Thyroid gland (tissue), 4 donors: ENCODE measurements around the gene PUM2. TPM values are rescaled to one million over a fixed set of nuclear protein-coding genes. Genes with fewer than 3 reads are reported as not detected.

Experiments
- DNase-seq, 2 donors: peaks; one replicate each; pipeline ENCODE4 v3.0.0-alpha.2; 2019
- H3K27ac ChIP-seq, 3 donors: fragments of 200-600 bp; sonication (generic); 1 replicate in 2 of 3; 2 replicates in 1 of 3; pipeline ENCODE4 v1.5.1; 2016 to 2019; ENCODE audit warnings: mild to moderate bottlenecking in 1 of 3, moderate library complexity in 1 of 3
- H3K27me3 ChIP-seq: fragments of 200-600 bp; sonication (generic); one replicate; pipeline ENCODE4 v1.5.1; 2019
- H3K36me3 ChIP-seq, 2 donors: fragments of 200-600 bp; sonication (generic); one replicate each; pipeline ENCODE4 v1.5.1; 2016 to 2019
- H3K4me1 ChIP-seq, 2 donors: fragments of 200-600 bp; sonication (generic); one replicate each; pipeline ENCODE4 v1.5.1; 2017 to 2019
- H3K4me3 ChIP-seq, 3 donors: fragments of 200-600 bp; sonication (generic); replicated peaks in 1 of 3; 1 replicate in 2 of 3; 2 replicates in 1 of 3; pipeline ENCODE4 v1.5.1; 2016; ENCODE audit warnings: mild to moderate bottlenecking in 1 of 3
- H3K9me3 ChIP-seq: fragments of 200-600 bp; sonication (generic); one replicate; pipeline ENCODE4 v1.5.1; 2017
- POLR2A ChIP-seq, 2 donors: fragments of 450-650 bp; IDR thresholded peaks; one replicate each; pipeline ENCODE4 v1.6.1; 2017; ENCODE audit warnings: antibody characterized with exemption in 2 of 2, mild to moderate bottlenecking in 2 of 2, moderate library complexity in 1 of 2
- WGBS, 2 donors: methylation state at CpG; one replicate each; pipeline ENCODE4 v1.1.5; 2017; 5-methylcytosine and 5-hydroxymethylcytosine counted together
- intact Hi-C: fragments of 100-400 bp; cut with DNase I; formaldehyde crosslinking; loops from one replicate; pipeline ENCODE4 v1.15.1; 2023
- total RNA-seq, 4 donors: library from RNA; depleted of rRNA; stranded (reverse); fragments of >200 nt; gene quantifications; one replicate each; pipeline ENCODE4 v1.2.3, GENCODE V29; 2016
- TF ChIP-seq, protein P1 (sequence below), 6 experiments: fragments of 200-600 bp in 3 of 6; fragments of 450-650 bp in 3 of 6; sonication (generic) in 3 of 6; IDR thresholded peaks; one replicate each; pipeline ENCODE4 v1.5.1; 2016 to 2019; ENCODE audit warnings: antibody characterized with exemption in 6 of 6, mild to moderate bottlenecking in 2 of 6, inconsistent platforms in 1 of 6, moderate library complexity in 1 of 6

PUM2 gene
- total RNA-seq, 4 donors from 2014 or later, result 87.5 to 102 (median 91.8) TPM

DNA sequence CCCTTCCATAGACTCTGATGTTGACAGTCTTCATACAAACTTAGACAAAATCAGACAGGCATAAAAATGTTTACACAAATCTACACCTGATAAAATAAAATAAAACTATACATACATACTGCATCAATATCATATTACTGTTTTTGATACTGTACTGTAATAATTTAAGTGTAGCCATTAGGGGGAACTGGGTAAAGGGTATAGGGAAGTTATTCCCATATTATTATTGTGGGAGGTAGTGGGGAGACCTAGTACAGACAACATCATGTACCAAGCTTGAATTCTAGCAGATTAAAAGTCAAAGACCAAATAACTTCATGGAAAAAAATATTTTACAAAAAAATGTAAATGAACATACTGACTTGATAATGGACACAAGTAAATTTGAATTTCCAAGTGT is 43.3 kb downstream of the PUM2 start:
- DNase-seq, result no peak
- H3K27ac ChIP-seq, result no peak overlapping the region
- no peaks in the 10 kb centered on the region for H3K9me3 ChIP-seq
- TF ChIP-seq, protein P1, sequence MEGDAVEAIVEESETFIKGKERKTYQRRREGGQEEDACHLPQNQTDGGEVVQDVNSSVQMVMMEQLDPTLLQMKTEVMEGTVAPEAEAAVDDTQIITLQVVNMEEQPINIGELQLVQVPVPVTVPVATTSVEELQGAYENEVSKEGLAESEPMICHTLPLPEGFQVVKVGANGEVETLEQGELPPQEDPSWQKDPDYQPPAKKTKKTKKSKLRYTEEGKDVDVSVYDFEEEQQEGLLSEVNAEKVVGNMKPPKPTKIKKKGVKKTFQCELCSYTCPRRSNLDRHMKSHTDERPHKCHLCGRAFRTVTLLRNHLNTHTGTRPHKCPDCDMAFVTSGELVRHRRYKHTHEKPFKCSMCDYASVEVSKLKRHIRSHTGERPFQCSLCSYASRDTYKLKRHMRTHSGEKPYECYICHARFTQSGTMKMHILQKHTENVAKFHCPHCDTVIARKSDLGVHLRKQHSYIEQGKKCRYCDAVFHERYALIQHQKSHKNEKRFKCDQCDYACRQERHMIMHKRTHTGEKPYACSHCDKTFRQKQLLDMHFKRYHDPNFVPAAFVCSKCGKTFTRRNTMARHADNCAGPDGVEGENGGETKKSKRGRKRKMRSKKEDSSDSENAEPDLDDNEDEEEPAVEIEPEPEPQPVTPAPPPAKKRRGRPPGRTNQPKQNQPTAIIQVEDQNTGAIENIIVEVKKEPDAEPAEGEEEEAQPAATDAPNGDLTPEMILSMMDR (IDR thresholded peaks at IDR 0.05), result no peak
- no peak for TF ChIP-seq POLR2A (IDR thresholded peaks at IDR 0.05)
- intact Hi-C loops, result no loop called here
- peaks cover 13 to 15% of the 10 kb centered on the region in 2 donors for H3K36me3 ChIP-seq
- no peaks in the 10 kb centered on the region for H3K4me1 ChIP-seq
- no peaks in the 10 kb centered on the region for H3K27me3 ChIP-seq
- H3K4me3 ChIP-seq, result no peak overlapping the region

DNA sequence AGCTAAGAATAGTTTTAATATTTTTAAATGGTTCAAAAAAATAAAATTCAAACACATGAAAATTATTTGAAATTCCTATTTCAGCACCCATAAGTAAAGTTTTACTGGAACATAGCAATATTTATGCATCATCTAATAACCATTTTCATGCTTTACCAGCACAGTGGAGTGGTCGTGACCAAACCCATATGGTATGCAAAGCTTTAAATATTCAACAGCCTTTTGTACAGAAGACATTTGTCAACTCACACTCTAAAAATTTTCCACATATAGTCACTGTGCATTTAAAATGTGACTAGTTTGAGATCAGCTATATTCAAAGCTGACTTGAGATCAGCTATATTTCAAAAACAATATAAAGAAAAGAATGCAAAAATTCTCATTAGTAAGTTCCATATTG is 46.2 kb downstream of the PUM2 start:
- Histone ChIP-seq H3K27ac (no peak overlapping the region), H3K4me3 (no peak overlapping the region), H3K4me1 (no peaks in the 10 kb centered on the region), H3K9me3 (no peaks in the 10 kb centered on the region), H3K36me3 (peaks cover 13 to 15% of the 10 kb centered on the region in 2 donors), H3K27me3 (no peaks in the 10 kb centered on the region)
- DNase-seq, result no peak
- intact Hi-C loops, result no loop called here
- WGBS, 2 donors, result 94 to 100% methylated on average over 1 of the region's 1 CpG
- TF ChIP-seq POLR2A (IDR thresholded peaks at IDR 0.05), result no peak
- TF ChIP-seq, protein P1 (IDR thresholded peaks at IDR 0.05), result no peak

DNA sequence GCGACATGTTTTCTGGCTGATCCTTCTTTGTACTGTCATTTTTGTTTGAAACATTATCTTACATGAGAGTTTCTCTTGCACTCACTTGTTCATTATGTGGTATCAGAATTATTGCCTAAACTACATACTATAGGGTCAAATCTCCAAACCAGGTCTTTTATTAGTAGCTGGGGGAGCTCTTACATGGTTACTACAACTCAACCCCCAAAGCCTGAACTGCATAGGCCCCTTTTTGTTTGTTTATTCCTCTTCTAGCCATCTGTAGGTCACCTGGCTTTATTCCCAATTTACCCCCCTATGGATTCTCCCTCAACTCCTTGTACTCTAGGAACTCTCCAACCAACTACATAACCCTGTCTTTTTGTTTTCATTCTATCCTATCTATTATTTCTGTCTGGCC is 46.7 kb downstream of the PUM2 start:
- DNase-seq, result no peak
- no peaks in the 10 kb centered on the region for H3K4me1 ChIP-seq
- WGBS, 2 donors, result 98 to 100% methylated on average over 1 of the region's 1 CpG
- H3K4me3 ChIP-seq, result no peak overlapping the region
- H3K27me3 ChIP-seq, result no peaks in the 10 kb centered on the region
- intact Hi-C loops, result no loop called here
- H3K27ac ChIP-seq, result no peak overlapping the region
- TF ChIP-seq, protein P1 (IDR thresholded peaks at IDR 0.05), result no peak
- no peak for TF ChIP-seq POLR2A (IDR thresholded peaks at IDR 0.05)
- peaks cover 13 to 15% of the 10 kb centered on the region in 2 donors for H3K36me3 ChIP-seq
- no peaks in the 10 kb centered on the region for H3K9me3 ChIP-seq

DNA sequence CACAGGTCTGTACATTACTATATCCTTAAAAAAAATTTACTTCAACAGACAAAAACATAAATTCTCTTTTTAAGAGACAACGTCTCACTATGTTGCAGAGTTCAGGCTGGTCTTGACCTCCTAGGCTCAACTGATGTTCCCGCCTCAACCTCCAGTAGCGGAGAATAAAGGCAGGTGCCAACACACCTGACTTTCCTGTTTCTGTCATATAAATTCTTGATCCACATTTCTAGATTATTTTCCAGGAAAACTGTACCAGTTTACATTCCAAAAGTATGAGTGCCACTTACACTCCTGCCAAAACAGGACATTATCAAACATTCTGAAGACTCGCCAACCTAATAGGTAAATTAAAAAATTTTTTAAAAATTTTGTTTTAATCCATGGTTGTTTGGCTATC is 48.6 kb downstream of the PUM2 start:
- no peak overlapping the region for H3K27ac ChIP-seq
- TF ChIP-seq, protein P1 (IDR thresholded peaks at IDR 0.05), result no peak
- TF ChIP-seq POLR2A (IDR thresholded peaks at IDR 0.05), result no peak
- H3K4me3 ChIP-seq, result no peak overlapping the region
- no peaks in the 10 kb centered on the region for H3K4me1 ChIP-seq
- H3K27me3 ChIP-seq, result no peaks in the 10 kb centered on the region
- peaks cover 2 to 8% of the 10 kb centered on the region in 2 donors for H3K36me3 ChIP-seq
- intact Hi-C loops, result no loop called here
- no peak for DNase-seq
- 96% methylated on average over 4 of the region's 4 CpGs for WGBS, 2 donors
- H3K9me3 ChIP-seq, result no peaks in the 10 kb centered on the region

DNA sequence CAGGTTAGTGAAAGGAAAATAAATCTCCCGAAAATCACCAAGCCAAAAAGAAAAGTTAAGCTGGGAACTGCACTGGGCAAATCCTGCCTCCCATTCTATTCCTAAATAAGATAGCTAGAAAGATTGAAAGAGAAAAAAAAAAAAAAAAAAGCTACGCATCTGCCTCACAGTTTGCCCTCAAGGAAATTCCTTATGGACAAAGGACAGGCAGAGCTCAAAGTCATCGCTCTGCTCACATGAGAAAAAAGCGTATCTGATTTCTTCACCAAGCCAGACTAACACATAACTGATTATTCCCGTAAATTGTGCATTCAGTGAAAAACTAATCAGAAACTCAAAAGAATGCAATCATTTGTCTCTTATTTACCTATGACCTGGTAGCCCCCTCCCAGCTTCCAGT is 50.0 kb downstream of the PUM2 start:
- DNase-seq, result no peak
- H3K36me3 ChIP-seq, result peaks cover 0 to 6% of the 10 kb centered on the region in 2 donors
- H3K9me3 ChIP-seq, result no peaks in the 10 kb centered on the region
- intact Hi-C loops, result no loop called here
- no peaks in the 10 kb centered on the region for H3K27me3 ChIP-seq
- 94 to 96% methylated on average over 5 of the region's 5 CpGs for WGBS, 2 donors
- H3K4me3 ChIP-seq, result no peak overlapping the region
- no peak for TF ChIP-seq POLR2A (IDR thresholded peaks at IDR 0.05)
- TF ChIP-seq, protein P1 (IDR thresholded peaks at IDR 0.05), result no peak
- no peak overlapping the region for H3K27ac ChIP-seq
- no peaks in the 10 kb centered on the region for H3K4me1 ChIP-seq
